AG04450 (cell line): ENCODE measurements around the gene S100A16. TPM values are rescaled to one million over a fixed set of nuclear protein-coding genes. Genes with fewer than 3 reads are reported as not detected.
A peak's percentile ranks its signal among the peaks of the same experiment; 100 is the strongest.

Experiments
- CTCF ChIA-PET: fragments of 300-600, 350-600 bp; formaldehyde crosslinking; extraction: SDS; loops from one replicate; lab custom pipeline; 2022; ENCODE audit warnings: antibody characterized with exemption, inconsistent platforms; lab: Charles Lee
- POLR2A ChIA-PET: fragments of 350-600 bp; formaldehyde crosslinking; extraction: SDS; loops from one replicate; lab custom pipeline; 2021; ENCODE audit warnings: antibody characterized with exemption, inconsistent platforms; lab: Yijun Ruan, JAX
- DNase-seq: peaks from one replicate; pipeline ENCODE4 v3.0.0-alpha.2; 2011; ENCODE audit warnings: low read depth, low spot score
- H3K27ac ChIP-seq: one replicate; pipeline ENCODE4 v1.5.1; 2012; ENCODE audit warnings: low read depth, low read length, control low read depth
- H3K27me3 ChIP-seq: one replicate; pipeline ENCODE4 v1.6.0; 2012; ENCODE audit warnings: low read length; ENCODE audit not compliant: control insufficient read depth, insufficient read depth
- H3K4me3 ChIP-seq: 2 replicates; pipeline ENCODE4 v1.5.1; 2011; ENCODE audit warnings: mild to moderate bottlenecking, low read depth, low read length, control low read depth
- H3K9me3 ChIP-seq: 2 replicates; pipeline ENCODE4 v1.5.1; 2012; ENCODE audit warnings: low read length; ENCODE audit not compliant: control insufficient read depth, insufficient read depth
- CTCF ChIP-seq: IDR thresholded peaks from 2 replicates; pipeline ENCODE4 v1.5.1; 2011; ENCODE audit warnings: low read depth, low read length, control low read depth, inconsistent platforms
- polyA plus RNA-seq: library from polyadenylated mRNA; depleted of rRNA; stranded (reverse); fragments of >200 nt; gene quantifications from 2 replicates; pipeline ENCODE4 v1.2.3, GENCODE V29; 2011

S100A16 gene
- polyA plus RNA-seq, 1 experiment = 224 TPM

- H3K27me3 ChIP-seq = no peaks in the 10 kb centered on the region
- peak; percentile 78 for TF ChIP-seq CTCF
- DNase-seq = peak; percentile 92
- no peaks in the 10 kb centered on the region for H3K9me3 ChIP-seq
- ChIA-PET POLR2A (interaction anchor here (0.5 to 3.4 kb wide), 31 partner anchors 8 to 367 kb away, joined by 3 to 46 read pairs (median 4); partner anchors contain the start of genes RPS27, S100A14, S100A16 and S100A6), CTCF (interaction anchor here (0.6 to 3.7 kb wide), 32 partner anchors 8 to 295 kb away, joined by 3 to 80 read pairs (median 6); partner anchors contain the start of genes S100A14, S100A16, S100A6 and SNAPIN)
- peak within 1 kb of the TSS; percentile 92 for H3K27ac ChIP-seq
- H3K4me3 ChIP-seq = peak within 1 kb of the TSS; percentile 80
These were observed 14.2 kb upstream of the S100A16 start, which contains the start of gene S100A13 for GRCh38 chr1:153626904-153627714. Gene S100A13 (minus strand): TSS chr1:153627505. CDS start chr1:153626472, 1,033 bp downstream.

DNA sequence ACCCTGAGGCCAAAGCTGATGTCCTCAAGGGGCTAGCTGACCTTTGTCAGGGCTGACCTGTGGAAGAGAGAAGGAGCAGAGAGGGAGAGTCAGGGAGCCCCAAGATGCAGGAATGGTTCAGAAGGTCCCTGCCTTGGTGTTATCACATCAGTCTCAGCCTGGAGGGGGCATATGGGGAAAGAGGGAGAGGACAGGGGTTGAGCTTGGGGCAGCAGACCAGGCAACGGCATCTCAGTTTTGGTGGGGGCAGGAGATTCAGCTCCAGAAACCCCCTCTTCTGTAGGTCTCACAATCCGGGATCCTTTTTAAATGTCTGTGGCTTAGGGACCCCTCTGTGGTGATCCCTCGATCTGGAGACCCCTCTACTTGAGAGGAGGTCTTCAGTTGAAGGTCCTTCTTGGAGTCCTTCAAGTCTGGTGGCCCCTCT lies 13.6 kb upstream of the S100A16 start:
- DNase-seq = no peak
- H3K4me3 ChIP-seq = peak overlapping the region; percentile 80
- ChIA-PET CTCF (interaction anchor here (1.1 to 3.7 kb wide), 13 partner anchors 7 to 132 kb away, joined by 4 to 80 read pairs (median 10); partner anchors contain the start of genes S100A14, S100A16 and S100A6), POLR2A (interaction anchor here (0.6 to 3.4 kb wide), 16 partner anchors 9 to 364 kb away, joined by 3 to 46 read pairs (median 8); partner anchors contain the start of genes RPS27, S100A14, S100A16 and S100A6)
- TF ChIP-seq CTCF = no peak
- H3K27ac ChIP-seq = peak overlapping the region; percentile 92
- no peaks in the 10 kb centered on the region for H3K9me3 ChIP-seq
- H3K27me3 ChIP-seq = no peaks in the 10 kb centered on the region

- ChIA-PET POLR2A (no interaction called here), CTCF (interaction anchor here (3.7 kb wide), 1 partner anchor 55 kb away, joined by 57 read pairs; no protein-coding TSS in a partner anchor)
- TF ChIP-seq CTCF = no peak
- Histone ChIP-seq H3K27ac (no peak overlapping the region), H3K27me3 (no peaks in the 10 kb centered on the region), H3K9me3 (no peaks in the 10 kb centered on the region; the same call in 1 of the 2 replicates), H3K4me3 (no peak overlapping the region)
- no peak for DNase-seq
These were observed 12.2 kb upstream of the S100A16 start for GRCh38 chr1:153624965-153625611.

DNA sequence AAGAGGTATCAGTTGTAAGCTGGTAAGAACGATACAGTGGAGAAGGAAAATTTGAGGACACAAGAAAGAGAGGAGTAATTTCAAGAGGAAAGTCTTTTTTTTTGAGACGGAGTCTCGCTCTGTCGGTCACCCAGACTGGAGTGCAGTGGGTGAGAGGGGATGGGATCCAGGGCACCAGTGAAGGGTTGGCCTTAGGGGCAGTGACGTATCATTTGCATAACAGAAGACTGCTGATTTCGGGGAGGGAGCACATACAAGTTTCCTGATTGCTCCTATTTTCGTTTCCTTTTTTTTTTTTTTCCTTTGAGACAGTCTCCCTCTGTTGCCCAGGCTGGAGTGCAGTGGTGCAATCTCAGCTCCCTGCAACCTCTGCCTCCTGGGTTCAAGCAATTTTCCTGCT lies 10.2 kb upstream of the S100A16 start:
- CTCF ChIA-PET = interaction anchor here (0.7 to 1.0 kb wide), 3 partner anchors 45 to 113 kb away, joined by 3 to 5 read pairs (median 4); no protein-coding TSS in a partner anchor
- H3K27me3 ChIP-seq = no peaks in the 10 kb centered on the region
- H3K9me3 ChIP-seq = no peaks in the 10 kb centered on the region; the same call in 1 of the 2 replicates
- TF ChIP-seq CTCF = no peak
- no peak overlapping the region for H3K4me3 ChIP-seq
- POLR2A ChIA-PET = interaction anchor here (1.2 kb wide), 1 partner anchor 10 kb away, joined by 7 read pairs; the partner anchor contains the start of gene S100A16
- H3K27ac ChIP-seq = no peak overlapping the region
- DNase-seq = no peak
